ENCODE data around the gene CREB3L2.

CREB3L2 gene

GRCh38 chr7:137875746-137876145 is 126.1 kb downstream of the CREB3L2 start:
- no peak overlapping the region for H3K4me3 ChIP-seq (ENCODE audit: low read length)
- DNase-seq (ENCODE audit: low read depth, low spot score), result no peak
- no peak overlapping the region for H3K27ac ChIP-seq (ENCODE audit: low read length)
- no peaks in the 10 kb centered on the region for H3K9me3 ChIP-seq (ENCODE audit: control insufficient read depth, insufficient read depth, low read length)
- peaks cover 8% of the 10 kb centered on the region for H3K4me1 ChIP-seq (ENCODE audit: control insufficient read depth, insufficient read depth, low read length)
- no peaks in the 10 kb centered on the region for H3K36me3 ChIP-seq (ENCODE audit: control insufficient read depth, insufficient read depth, low read length)
- no peaks in the 10 kb centered on the region for H3K27me3 ChIP-seq (ENCODE audit: control insufficient read depth, insufficient read depth, low read length)
- WGBS (ENCODE audit: insufficient coverage, insufficient read length), result no CpG with 5 or more reads among the region's 4 CpGs

DNA sequence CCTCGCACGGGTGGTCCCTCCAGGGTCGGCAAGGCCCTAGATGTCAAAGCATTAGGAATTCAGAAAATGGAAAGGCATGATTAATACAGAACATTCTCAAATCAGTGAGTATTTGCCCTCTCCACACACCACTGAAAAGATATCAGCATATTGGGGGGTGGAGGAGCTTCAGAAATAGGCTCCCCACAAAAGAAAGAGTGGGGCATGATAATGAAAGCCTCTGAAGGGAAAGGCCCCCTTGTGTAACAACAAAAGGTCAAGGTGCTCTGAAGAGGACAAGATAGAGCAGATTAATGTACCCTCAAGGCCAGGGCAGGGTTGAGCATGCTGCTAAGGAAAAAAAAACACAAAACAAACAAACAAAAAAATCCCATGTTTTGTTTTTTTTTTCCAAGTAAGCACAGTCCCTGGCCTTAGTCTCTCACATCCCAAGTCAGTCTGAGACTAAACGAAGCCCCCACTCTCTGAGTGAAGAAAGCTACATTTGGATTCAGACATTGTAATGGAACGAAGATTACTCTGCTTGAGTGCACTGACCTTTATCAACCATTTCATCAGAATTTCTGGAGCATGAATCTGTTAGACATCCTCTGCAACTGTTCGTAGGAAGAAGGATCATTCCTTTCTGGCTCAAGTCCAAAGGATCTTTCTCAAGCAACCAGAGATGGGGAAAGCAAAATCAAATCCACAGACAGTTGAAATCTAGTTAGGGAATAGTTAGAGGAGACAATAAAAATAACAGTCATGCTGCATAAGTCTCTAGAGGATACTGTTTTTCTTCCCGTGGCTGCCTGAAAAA is 127.7 kb downstream of the CREB3L2 start:
- no peak overlapping the region for H3K4me3 ChIP-seq (ENCODE audit: low read length)
- H3K27ac ChIP-seq (ENCODE audit: low read length), result no peak overlapping the region
- no CpG with 5 or more reads among the region's 7 CpGs for WGBS (ENCODE audit: insufficient coverage, insufficient read length)
- H3K27me3 ChIP-seq (ENCODE audit: control insufficient read depth, insufficient read depth, low read length), result no peaks in the 10 kb centered on the region
- no peaks in the 10 kb centered on the region for H3K9me3 ChIP-seq (ENCODE audit: control insufficient read depth, insufficient read depth, low read length)
- peaks cover 8% of the 10 kb centered on the region for H3K4me1 ChIP-seq (ENCODE audit: control insufficient read depth, insufficient read depth, low read length)
- no peaks in the 10 kb centered on the region for H3K36me3 ChIP-seq (ENCODE audit: control insufficient read depth, insufficient read depth, low read length)
- no peak for DNase-seq (ENCODE audit: low read depth, low spot score)

- DNase-seq (ENCODE audit: low read depth, low spot score), result no peak
- Histone ChIP-seq H3K4me3 (ENCODE audit: low read length) (no peak overlapping the region), H3K9me3 (ENCODE audit: control insufficient read depth, insufficient read depth, low read length) (no peaks in the 10 kb centered on the region), H3K27ac (ENCODE audit: low read length) (no peak overlapping the region), H3K27me3 (ENCODE audit: control insufficient read depth, insufficient read depth, low read length) (no peaks in the 10 kb centered on the region), H3K4me1 (ENCODE audit: control insufficient read depth, insufficient read depth, low read length) (peaks cover 5% of the 10 kb centered on the region), H3K36me3 (ENCODE audit: control insufficient read depth, insufficient read depth, low read length) (no peaks in the 10 kb centered on the region)
- WGBS (ENCODE audit: insufficient coverage, insufficient read length), result 100% methylated on average over 1 of the region's 3 CpGs
These were observed 128.4 kb downstream of the CREB3L2 start for GRCh38 chr7:137873524-137873923.

- H3K9me3 ChIP-seq (ENCODE audit: control insufficient read depth, insufficient read depth, low read length), result no peaks in the 10 kb centered on the region
- H3K27ac ChIP-seq (ENCODE audit: low read length), result no peak overlapping the region
- WGBS (ENCODE audit: insufficient coverage, insufficient read length), result no CpG with 5 or more reads among the region's 7 CpGs
- no peaks in the 10 kb centered on the region for H3K4me1 ChIP-seq (ENCODE audit: control insufficient read depth, insufficient read depth, low read length)
- H3K4me3 ChIP-seq (ENCODE audit: low read length), result no peak overlapping the region
- no peak for DNase-seq (ENCODE audit: low read depth, low spot score)
- H3K36me3 ChIP-seq (ENCODE audit: control insufficient read depth, insufficient read depth, low read length), result no peaks in the 10 kb centered on the region; the same call in 1 of the 2 replicates
- no peaks in the 10 kb centered on the region for H3K27me3 ChIP-seq (ENCODE audit: control insufficient read depth, insufficient read depth, low read length)
These were observed 130.5 kb downstream of the CREB3L2 start for GRCh38 chr7:137871170-137871915.

- H3K36me3 ChIP-seq (ENCODE audit: control insufficient read depth, insufficient read depth, low read length), result no peaks in the 10 kb centered on the region; the same call in 1 of the 2 replicates
- no peaks in the 10 kb centered on the region for H3K4me1 ChIP-seq (ENCODE audit: control insufficient read depth, insufficient read depth, low read length)
- H3K27ac ChIP-seq (ENCODE audit: low read length), result no peak overlapping the region
- no peaks in the 10 kb centered on the region for H3K27me3 ChIP-seq (ENCODE audit: control insufficient read depth, insufficient read depth, low read length)
- DNase-seq (ENCODE audit: low read depth, low spot score), result no peak
- H3K9me3 ChIP-seq (ENCODE audit: control insufficient read depth, insufficient read depth, low read length), result no peaks in the 10 kb centered on the region
- H3K4me3 ChIP-seq (ENCODE audit: low read length), result no peak overlapping the region
These were observed 131.2 kb downstream of the CREB3L2 start for GRCh38 chr7:137870684-137871083.

GRCh38 chr7:137870078-137870477 is 131.8 kb downstream of the CREB3L2 start:
- no peak for DNase-seq (ENCODE audit: low read depth, low spot score)
- Histone ChIP-seq H3K4me1 (ENCODE audit: control insufficient read depth, insufficient read depth, low read length) (no peaks in the 10 kb centered on the region), H3K27ac (ENCODE audit: low read length) (no peak overlapping the region), H3K36me3 (ENCODE audit: control insufficient read depth, insufficient read depth, low read length) (no peaks in the 10 kb centered on the region; the same call in 1 of the 2 replicates), H3K27me3 (ENCODE audit: control insufficient read depth, insufficient read depth, low read length) (no peaks in the 10 kb centered on the region), H3K9me3 (ENCODE audit: control insufficient read depth, insufficient read depth, low read length) (no peaks in the 10 kb centered on the region), H3K4me3 (ENCODE audit: low read length) (no peak overlapping the region)
- WGBS (ENCODE audit: insufficient coverage, insufficient read length), result no CpG with 5 or more reads among the region's 1 CpG

DNA sequence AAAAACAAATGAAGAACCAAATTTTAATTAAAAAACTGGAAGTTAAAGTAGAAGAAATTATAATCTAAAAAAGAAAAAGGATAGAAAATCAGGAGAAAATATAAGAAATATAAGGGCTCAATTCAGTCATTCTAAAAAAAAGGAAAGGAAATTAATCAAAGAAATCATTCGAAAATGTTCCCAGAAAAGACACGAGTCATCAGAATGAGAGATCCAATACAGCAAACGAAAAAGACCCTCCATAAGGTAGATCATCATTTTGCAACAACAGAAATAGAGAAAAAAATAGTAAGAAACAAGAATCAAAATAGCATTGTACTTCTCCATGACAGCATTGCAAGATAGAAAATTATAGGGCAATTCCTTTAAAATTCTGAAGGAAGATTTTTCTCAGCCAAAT is 132.6 kb downstream of the CREB3L2 start:
- WGBS (ENCODE audit: insufficient coverage, insufficient read length), result no CpG with 5 or more reads among the region's 3 CpGs
- DNase-seq (ENCODE audit: low read depth, low spot score), result no peak

DNA sequence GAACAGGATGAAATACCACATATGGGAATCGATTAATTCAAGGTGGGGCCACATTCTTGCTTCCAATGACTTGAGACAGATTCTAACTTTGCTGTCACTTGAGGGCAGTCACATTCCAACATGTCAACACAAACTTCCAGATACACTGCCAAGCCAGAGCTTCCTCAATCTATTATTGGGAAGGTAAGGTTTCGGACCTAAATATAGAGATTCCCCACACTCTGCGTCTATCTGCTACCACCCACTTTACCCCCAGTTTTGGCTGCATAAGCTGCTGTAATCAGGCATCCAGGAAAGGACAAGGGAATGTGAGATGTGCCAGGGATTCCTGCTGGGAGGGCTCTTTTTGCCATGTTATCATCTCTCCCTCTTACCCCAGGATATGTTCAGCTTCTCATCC is 134.6 kb downstream of the CREB3L2 start:
- Histone ChIP-seq H3K36me3 (ENCODE audit: control insufficient read depth, insufficient read depth, low read length) (no peaks in the 10 kb centered on the region; the same call in 1 of the 2 replicates), H3K4me3 (ENCODE audit: low read length) (no peak overlapping the region), H3K9me3 (ENCODE audit: control insufficient read depth, insufficient read depth, low read length) (no peaks in the 10 kb centered on the region), H3K4me1 (ENCODE audit: control insufficient read depth, insufficient read depth, low read length) (no peaks in the 10 kb centered on the region), H3K27ac (ENCODE audit: low read length) (no peak overlapping the region), H3K27me3 (ENCODE audit: control insufficient read depth, insufficient read depth, low read length) (no peaks in the 10 kb centered on the region)
- whole genome bisulfite sequencing (ENCODE audit: insufficient coverage, insufficient read length), result no CpG with 5 or more reads among the region's 3 CpGs
- DNase-seq (ENCODE audit: low read depth, low spot score), result no peak

More for the DNA sequence above, 132.6 kb downstream of the CREB3L2 start:
- H3K4me1 ChIP-seq (ENCODE audit: control insufficient read depth, insufficient read depth, low read length), result no peaks in the 10 kb centered on the region
- H3K27me3 ChIP-seq (ENCODE audit: control insufficient read depth, insufficient read depth, low read length), result no peaks in the 10 kb centered on the region
- no peaks in the 10 kb centered on the region; the same call in 1 of the 2 replicates for H3K36me3 ChIP-seq (ENCODE audit: control insufficient read depth, insufficient read depth, low read length)
- H3K4me3 ChIP-seq (ENCODE audit: low read length), result no peak overlapping the region
- no peak overlapping the region for H3K27ac ChIP-seq (ENCODE audit: low read length)
- no peaks in the 10 kb centered on the region for H3K9me3 ChIP-seq (ENCODE audit: control insufficient read depth, insufficient read depth, low read length)

- Histone ChIP-seq H3K4me1 (ENCODE audit: control insufficient read depth, insufficient read depth, low read length) (no peaks in the 10 kb centered on the region), H3K9me3 (ENCODE audit: control insufficient read depth, insufficient read depth, low read length) (no peaks in the 10 kb centered on the region), H3K27me3 (ENCODE audit: control insufficient read depth, insufficient read depth, low read length) (no peaks in the 10 kb centered on the region), H3K4me3 (ENCODE audit: low read length) (no peak overlapping the region), H3K27ac (ENCODE audit: low read length) (no peak overlapping the region), H3K36me3 (ENCODE audit: control insufficient read depth, insufficient read depth, low read length) (no peaks in the 10 kb centered on the region; the same call in 1 of the 2 replicates)
- WGBS (ENCODE audit: insufficient coverage, insufficient read length), result no CpG with 5 or more reads among the region's 1 CpG
- DNase-seq (ENCODE audit: low read depth, low spot score), result no peak
These were observed 136.1 kb downstream of the CREB3L2 start for GRCh38 chr7:137865764-137866163.

DNA sequence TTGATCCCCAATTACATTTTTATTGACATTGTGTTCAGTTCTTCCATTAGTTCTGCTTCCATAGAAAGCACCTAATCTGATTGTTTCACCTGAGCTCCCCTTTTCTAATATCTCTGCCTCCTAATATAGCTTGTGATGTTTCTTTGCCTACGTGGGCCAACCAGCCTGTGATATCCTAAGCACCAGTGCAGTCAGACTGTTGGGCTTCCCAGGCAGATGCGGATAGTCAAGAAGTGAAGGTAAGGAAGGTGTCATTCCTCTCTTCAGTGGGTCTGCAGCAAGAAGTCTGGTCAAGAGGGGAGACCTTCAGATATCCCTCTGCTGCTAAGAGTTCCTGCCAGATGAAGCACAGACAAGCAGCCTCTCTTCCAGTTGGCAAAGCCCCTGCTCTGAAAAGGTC is 138.9 kb downstream of the CREB3L2 start:
- no peaks in the 10 kb centered on the region for H3K9me3 ChIP-seq (ENCODE audit: control insufficient read depth, insufficient read depth, low read length)
- no peak overlapping the region for H3K4me3 ChIP-seq (ENCODE audit: low read length)
- no peaks in the 10 kb centered on the region for H3K27me3 ChIP-seq (ENCODE audit: control insufficient read depth, insufficient read depth, low read length)
- H3K27ac ChIP-seq (ENCODE audit: low read length), result no peak overlapping the region
- H3K4me1 ChIP-seq (ENCODE audit: control insufficient read depth, insufficient read depth, low read length), result no peaks in the 10 kb centered on the region
- no CpG with 5 or more reads among the region's 2 CpGs for WGBS (ENCODE audit: insufficient coverage, insufficient read length)
- DNase-seq (ENCODE audit: low read depth, low spot score), result no peak
- H3K36me3 ChIP-seq (ENCODE audit: control insufficient read depth, insufficient read depth, low read length), result no peaks in the 10 kb centered on the region; the same call in 1 of the 2 replicates
